Stimulated activated naive CD8-positive, alpha-beta T cell treated with anti-CD3 and anti-CD28 coated beads, Interleukin-15, amount 100 ng/mL, for 72 hours (primary cell): ENCODE results near the gene SLC9A3.

Source experiments
- ATAC-seq: fragments of 150-1000 bp; cut with Tn5 transposase; 2 replicates; pipeline ENCODE4 v1.10.0; 2021; ENCODE audit warnings: mild to moderate bottlenecking, moderate library complexity
- DNase-seq, 2 donors: peaks; one replicate each; pipeline ENCODE4 v3.0.0; 2021 to 2022
- H3K27ac Mint-ChIP-seq, 2 donors: one replicate each; pipeline ENCODE4 v1.8.0; 2022; ENCODE audit warnings: mild to moderate bottlenecking in 2 of 2, mixed read lengths in 2 of 2, moderate library complexity in 2 of 2
- H3K27me3 Mint-ChIP-seq: one replicate; pipeline ENCODE4 v1.8.0; 2022; ENCODE audit warnings: mixed read lengths
- H3K4me1 Mint-ChIP-seq: one replicate; pipeline ENCODE4 v1.8.0; 2022; ENCODE audit warnings: mild to moderate bottlenecking, mixed read lengths
- H3K4me3 Mint-ChIP-seq, 2 donors: one replicate each; pipeline ENCODE4 v1.8.0; 2022; ENCODE audit warnings: mild to moderate bottlenecking in 2 of 2, mixed read lengths in 2 of 2, moderate library complexity in 1 of 2
- H3K9me3 Mint-ChIP-seq, 2 donors: one replicate each; pipeline ENCODE4 v1.8.0; 2022; ENCODE audit warnings: mixed read lengths in 2 of 2

Gene SLC9A3

GRCh38 chr5:544675-545355, 20.6 kb upstream of the SLC9A3 start:
- no peaks in the 10 kb centered on the region for H3K9me3 Mint-ChIP-seq
- no peak for DNase-seq
- no peak for ATAC-seq
- peak overlapping the region in 1 of 2 donors; percentile 10 for H3K4me3 Mint-ChIP-seq
- H3K4me1 Mint-ChIP-seq: peaks cover 37% of the 10 kb centered on the region
- H3K27ac Mint-ChIP-seq: peak overlapping the region in 1 of 2 donors; percentile 27
- peaks cover 45% of the 10 kb centered on the region for H3K27me3 Mint-ChIP-seq

- Mint-ChIP-seq H3K9me3 (no peaks in the 10 kb centered on the region), H3K27me3 (peaks cover 41% of the 10 kb centered on the region), H3K4me3 (peak overlapping the region; percentile 53 to 70), H3K27ac (peak overlapping the region in 1 of 2 donors; percentile 88), H3K4me1 (peaks cover 37% of the 10 kb centered on the region)
- peak; percentile 80 for ATAC-seq
- peak in 1 of 2 donors; percentile 57 for DNase-seq
Observed at GRCh38 chr5:543755-544674, 19.8 kb upstream of the SLC9A3 start.

DNA sequence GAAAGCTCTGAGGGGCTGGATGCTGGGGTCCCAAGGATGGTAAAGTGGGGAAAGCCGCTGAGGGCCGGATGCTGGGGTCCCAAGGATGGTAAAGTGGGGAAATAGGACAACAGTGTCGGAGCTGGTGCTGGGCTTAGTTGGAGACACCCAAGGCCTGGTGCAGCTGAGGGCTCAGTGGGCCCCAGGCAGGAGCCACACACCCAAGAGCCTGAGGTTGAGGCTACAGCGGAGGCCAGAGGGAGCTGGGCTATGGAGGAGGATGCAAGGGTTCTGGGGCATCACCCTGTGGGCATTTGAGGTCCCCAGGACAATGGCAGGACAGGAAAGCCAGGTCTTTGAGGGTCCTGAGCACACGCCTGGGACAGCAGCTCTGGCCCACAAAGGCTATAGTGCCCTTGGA, 19.1 kb upstream of the SLC9A3 start:
- no peaks in the 10 kb centered on the region for H3K9me3 Mint-ChIP-seq
- H3K27ac Mint-ChIP-seq: no peak overlapping the region
- H3K4me1 Mint-ChIP-seq: peaks cover 37% of the 10 kb centered on the region
- ATAC-seq: peak; percentile 35
- peaks cover 39% of the 10 kb centered on the region for H3K27me3 Mint-ChIP-seq
- H3K4me3 Mint-ChIP-seq: peak overlapping the region in 1 of 2 donors; percentile 70
- no peak for DNase-seq

DNA sequence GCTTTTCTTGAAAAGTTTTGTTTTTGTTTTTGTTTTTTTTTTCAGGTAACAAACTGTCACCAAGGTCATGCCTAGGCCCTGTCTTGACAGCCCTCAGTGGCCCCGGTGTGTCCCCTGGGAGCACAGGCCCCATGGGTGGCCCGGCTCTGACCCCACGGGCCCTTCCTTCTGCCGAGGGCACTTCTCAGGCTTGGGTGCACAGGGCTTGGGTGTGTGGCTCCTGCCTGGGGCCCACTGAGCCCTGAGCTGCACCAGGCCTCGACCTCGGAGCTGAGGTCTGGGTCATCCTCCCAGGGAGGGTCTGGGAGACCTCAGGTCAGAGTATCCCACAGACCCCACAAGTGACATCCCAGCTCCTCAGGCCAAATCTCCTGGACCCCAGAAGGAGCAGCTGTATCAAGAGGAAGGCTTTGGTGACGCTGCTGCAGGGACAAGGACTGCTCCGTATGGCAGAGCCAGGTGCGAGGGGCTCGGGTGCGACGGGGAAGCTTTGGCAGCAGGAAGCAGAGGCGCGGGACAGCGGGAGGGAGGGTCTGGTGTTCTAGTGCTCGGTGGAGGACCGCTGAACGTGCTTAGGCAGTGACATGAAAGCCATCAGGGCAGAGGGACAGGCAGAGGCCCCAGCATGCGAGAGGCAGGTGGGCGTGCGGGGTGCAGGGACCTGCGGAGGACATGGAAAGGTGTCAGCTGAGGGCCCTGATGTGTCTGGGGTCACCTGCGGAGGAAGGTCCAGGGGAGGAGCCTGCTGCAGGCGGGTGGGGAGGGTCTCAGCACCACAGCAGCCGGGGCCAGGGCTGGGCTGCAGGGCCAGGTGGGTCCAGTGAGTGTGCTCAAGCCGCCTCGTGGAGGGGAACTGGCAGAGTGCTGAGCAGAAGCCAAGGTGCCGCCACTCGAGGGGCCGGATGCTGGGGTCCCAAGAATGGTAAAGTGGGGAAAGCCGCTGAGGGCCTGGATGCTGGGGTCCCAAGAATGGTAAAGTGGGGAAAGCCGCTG, 18.4 kb upstream of the SLC9A3 start:
- Mint-ChIP-seq H3K9me3 (no peaks in the 10 kb centered on the region), H3K27me3 (peaks cover 38% of the 10 kb centered on the region), H3K27ac (no peak overlapping the region), H3K4me3 (no peak overlapping the region), H3K4me1 (peaks cover 37% of the 10 kb centered on the region)
- ATAC-seq (no peak), DNase-seq (no peak)

GRCh38 chr5:541539-542318, 17.5 kb upstream of the SLC9A3 start:
- Mint-ChIP-seq H3K27me3 (peaks cover 43% of the 10 kb centered on the region), H3K27ac (no peak overlapping the region), H3K4me1 (peaks cover 37% of the 10 kb centered on the region), H3K9me3 (no peaks in the 10 kb centered on the region), H3K4me3 (no peak overlapping the region)
- DNase-seq: no peak
- no peak for ATAC-seq

DNA sequence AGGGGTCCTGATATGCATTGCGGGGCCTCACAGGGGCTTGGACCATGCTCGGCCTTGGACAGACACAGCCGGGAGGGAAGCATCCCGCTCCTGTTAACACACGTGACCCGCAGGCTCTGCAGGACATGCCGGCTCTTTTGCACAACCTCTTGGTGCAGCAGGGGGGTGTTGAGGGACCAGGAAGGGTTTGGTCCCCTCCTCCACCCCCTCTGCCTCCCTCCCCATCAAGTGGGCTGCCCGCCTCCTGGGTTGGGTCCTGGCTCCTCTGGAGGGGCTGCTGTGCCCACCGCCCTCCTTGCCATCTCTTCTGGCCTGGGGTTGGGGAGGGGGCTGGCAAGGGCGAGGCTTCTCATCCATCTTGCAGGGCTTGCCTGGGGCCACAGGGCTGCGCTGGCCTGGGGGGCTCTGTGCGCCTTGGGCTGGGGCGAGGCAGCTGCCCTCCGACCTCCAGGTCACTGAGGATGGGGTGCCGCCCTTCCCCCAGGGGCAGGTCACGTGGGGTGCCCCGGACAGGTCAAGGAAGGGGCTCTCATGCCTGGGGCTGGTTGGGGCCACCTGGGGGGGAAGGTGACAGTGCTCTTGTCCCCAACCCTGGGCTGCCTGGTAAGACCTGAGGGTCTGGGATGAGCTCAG, 16.8 kb upstream of the SLC9A3 start:
- H3K4me3 Mint-ChIP-seq: no peak overlapping the region
- DNase-seq: no peak
- no peak overlapping the region for H3K27ac Mint-ChIP-seq
- H3K27me3 Mint-ChIP-seq: peaks cover 50% of the 10 kb centered on the region
- no peaks in the 10 kb centered on the region for H3K9me3 Mint-ChIP-seq
- peaks cover 37% of the 10 kb centered on the region for H3K4me1 Mint-ChIP-seq
- no peak for ATAC-seq

- Mint-ChIP-seq H3K27ac (no peak overlapping the region), H3K27me3 (peaks cover 53% of the 10 kb centered on the region), H3K9me3 (no peaks in the 10 kb centered on the region), H3K4me1 (peaks cover 37% of the 10 kb centered on the region), H3K4me3 (no peak overlapping the region)
- ATAC-seq: no peak
- DNase-seq: no peak
Observed at GRCh38 chr5:540071-540905, 16.0 kb upstream of the SLC9A3 start.

- no peak for ATAC-seq
- Mint-ChIP-seq H3K9me3 (no peaks in the 10 kb centered on the region), H3K4me3 (no peak overlapping the region), H3K27ac (no peak overlapping the region), H3K4me1 (peaks cover 34% of the 10 kb centered on the region), H3K27me3 (peaks cover 61% of the 10 kb centered on the region)
- no peak for DNase-seq
Observed at GRCh38 chr5:539469-540070, 15.3 kb upstream of the SLC9A3 start.

GRCh38 chr5:538801-539468, 14.7 kb upstream of the SLC9A3 start:
- H3K27me3 Mint-ChIP-seq: peaks cover 67% of the 10 kb centered on the region
- peaks cover 27% of the 10 kb centered on the region for H3K4me1 Mint-ChIP-seq
- ATAC-seq: no peak

DNA sequence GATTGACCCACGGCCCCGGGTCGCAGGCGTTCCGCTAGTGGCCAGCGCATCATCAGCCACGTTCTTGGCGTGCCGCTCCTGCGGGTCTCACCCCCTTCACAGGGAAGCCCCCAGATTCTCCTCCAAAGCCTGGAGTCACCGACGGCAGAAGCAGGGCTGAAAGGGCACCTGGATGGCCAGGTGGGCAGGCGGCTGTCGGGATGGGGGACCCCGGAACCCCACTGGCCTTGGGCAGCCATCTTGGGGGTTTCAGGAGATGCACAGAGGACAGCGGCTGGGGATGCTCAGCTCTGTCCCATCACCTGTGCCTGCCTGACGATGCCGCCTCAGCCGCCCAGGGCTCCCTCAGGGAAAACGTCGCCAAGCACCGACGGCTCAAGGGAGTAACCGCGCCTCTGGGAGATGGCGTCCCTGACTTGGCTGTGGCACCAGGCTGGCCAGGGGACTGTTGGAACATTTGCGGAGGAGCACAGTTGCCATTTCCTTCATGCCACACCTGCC, 14.1 kb upstream of the SLC9A3 start:
- no peak for ATAC-seq
- Mint-ChIP-seq H3K4me3 (no peak overlapping the region), H3K4me1 (peaks cover 21% of the 10 kb centered on the region), H3K27ac (no peak overlapping the region), H3K9me3 (no peaks in the 10 kb centered on the region), H3K27me3 (peaks cover 73% of the 10 kb centered on the region)
- DNase-seq: no peak

More at GRCh38 chr5:538801-539468, 14.7 kb upstream of the SLC9A3 start:
- Mint-ChIP-seq H3K27ac (no peak overlapping the region), H3K4me3 (no peak overlapping the region), H3K9me3 (no peaks in the 10 kb centered on the region)
- DNase-seq: no peak

GRCh38 chr5:537621-538071, 13.4 kb upstream of the SLC9A3 start:
- ATAC-seq: no peak
- Mint-ChIP-seq H3K27ac (no peak overlapping the region), H3K27me3 (peaks cover 80% of the 10 kb centered on the region), H3K4me3 (no peak overlapping the region), H3K9me3 (no peaks in the 10 kb centered on the region), H3K4me1 (peaks cover 14% of the 10 kb centered on the region)
- no peak for DNase-seq

GRCh38 chr5:537098-537497, 12.8 kb upstream of the SLC9A3 start:
- Mint-ChIP-seq H3K9me3 (no peaks in the 10 kb centered on the region), H3K4me3 (no peak overlapping the region), H3K27me3 (peaks cover 75% of the 10 kb centered on the region), H3K27ac (no peak overlapping the region), H3K4me1 (peaks cover 9% of the 10 kb centered on the region)
- DNase-seq: no peak
- no peak for ATAC-seq
